Loucy (cell line): ENCODE results near the gene CCDC110.

Experiments
- CTCF ChIP-seq: fragments of 200-600 bp; sonication (generic); conservative IDR thresholded peaks from 2 replicates; pipeline ENCODE4 v1.5.1; 2014; ENCODE audit warnings: mild to moderate bottlenecking, antibody characterized with exemption, low read length
- EZH2phosphoT487 ChIP-seq: fragments of 200-600 bp; IDR thresholded peaks from 2 replicates; pipeline ENCODE4 v1.6.1; 2018; ENCODE audit warnings: antibody characterized with exemption, mild to moderate bottlenecking, moderate library complexity, borderline replicate concordance

GRCh38 chr4:185398618-185399017, 72.9 kb downstream of the CCDC110 start:
- TF ChIP-seq CTCF: no peak
- TF ChIP-seq EZH2phosphoT487: no peak
